ENCODE results near the gene SLC43A1.
A peak's percentile ranks its signal among the peaks of the same experiment; 100 is the strongest.

SLC43A1 gene

GRCh38 chr11:57515332-57516060 is at the start of gene SLC43A1:
Gene SLC43A1, minus strand, starts transcription at chr11:57515702. Its CDS starts 1,591 bp downstream, at chr11:57514111.
- Histone ChIP-seq H3K4me3 (ENCODE audit: low read length in 2 of 2) (peak within 1 kb of the TSS; percentile 85 to 95), H3K27ac (ENCODE audit: low read length) (peak within 1 kb of the TSS; percentile 55), H3K9me3 (ENCODE audit: control insufficient read depth in 2 of 2, low read length in 2 of 2) (no peaks in the 10 kb centered on the region), H3K9ac (ENCODE audit: low read length in 2 of 2) (peak within 1 kb of the TSS; percentile 72 to 78), H3K36me3 (ENCODE audit: control insufficient read depth in 2 of 2, insufficient read depth in 2 of 2, low read length in 2 of 2) (peaks cover 0 to 3% of the 10 kb centered on the region in 2 donors), H3K4me1 (ENCODE audit: control insufficient read depth, insufficient read depth, low read length) (peaks cover 16% of the 10 kb centered on the region), H3K27me3 (ENCODE audit: control insufficient read depth in 1 of 2, insufficient read depth in 2 of 2, low read length in 2 of 2) (no peaks in the 10 kb centered on the region)

GRCh38 chr11:57562596-57562995 is 47.1 kb upstream of the SLC43A1 start:
- H3K36me3 ChIP-seq (ENCODE audit: control insufficient read depth in 2 of 2, insufficient read depth in 2 of 2, low read length in 2 of 2) = peaks cover 0 to 11% of the 10 kb centered on the region in 2 donors
- H3K9ac ChIP-seq (ENCODE audit: low read length in 2 of 2) = no peak overlapping the region
- no peaks in the 10 kb centered on the region for H3K9me3 ChIP-seq (ENCODE audit: control insufficient read depth in 2 of 2, low read length in 2 of 2)
- H3K4me1 ChIP-seq (ENCODE audit: control insufficient read depth, insufficient read depth, low read length) = peaks cover 12% of the 10 kb centered on the region
- H3K27me3 ChIP-seq (ENCODE audit: control insufficient read depth in 1 of 2, insufficient read depth in 2 of 2, low read length in 2 of 2) = no peaks in the 10 kb centered on the region
- no peak overlapping the region for H3K27ac ChIP-seq (ENCODE audit: low read length)
- no peak overlapping the region for H3K4me3 ChIP-seq (ENCODE audit: low read length in 2 of 2)

GRCh38 chr11:57560146-57560545 is 44.6 kb upstream of the SLC43A1 start:
- Histone ChIP-seq H3K36me3 (ENCODE audit: control insufficient read depth in 2 of 2, insufficient read depth in 2 of 2, low read length in 2 of 2) (peaks cover 3 to 18% of the 10 kb centered on the region in 2 donors), H3K9me3 (ENCODE audit: control insufficient read depth in 2 of 2, low read length in 2 of 2) (no peaks in the 10 kb centered on the region), H3K27ac (ENCODE audit: low read length) (no peak overlapping the region), H3K9ac (ENCODE audit: low read length in 2 of 2) (no peak overlapping the region), H3K4me1 (ENCODE audit: control insufficient read depth, insufficient read depth, low read length) (no peaks in the 10 kb centered on the region), H3K27me3 (ENCODE audit: control insufficient read depth in 1 of 2, insufficient read depth in 2 of 2, low read length in 2 of 2) (no peaks in the 10 kb centered on the region), H3K4me3 (ENCODE audit: low read length in 2 of 2) (no peak overlapping the region)

GRCh38 chr11:57556041-57556440 is 40.5 kb upstream of the SLC43A1 start:
- Histone ChIP-seq H3K9me3 (ENCODE audit: control insufficient read depth in 2 of 2, low read length in 2 of 2) (no peaks in the 10 kb centered on the region), H3K4me3 (ENCODE audit: low read length in 2 of 2) (no peak overlapping the region), H3K27ac (ENCODE audit: low read length) (no peak overlapping the region), H3K36me3 (ENCODE audit: control insufficient read depth in 2 of 2, insufficient read depth in 2 of 2, low read length in 2 of 2) (peaks cover 27 to 43% of the 10 kb centered on the region in 2 donors), H3K27me3 (ENCODE audit: control insufficient read depth in 1 of 2, insufficient read depth in 2 of 2, low read length in 2 of 2) (no peaks in the 10 kb centered on the region), H3K9ac (ENCODE audit: low read length in 2 of 2) (no peak overlapping the region), H3K4me1 (ENCODE audit: control insufficient read depth, insufficient read depth, low read length) (no peaks in the 10 kb centered on the region)

GRCh38 chr11:57555393-57555792 is 39.9 kb upstream of the SLC43A1 start:
- H3K27me3 ChIP-seq (ENCODE audit: control insufficient read depth in 1 of 2, insufficient read depth in 2 of 2, low read length in 2 of 2) = no peaks in the 10 kb centered on the region
- H3K9ac ChIP-seq (ENCODE audit: low read length in 2 of 2) = no peak overlapping the region
- no peaks in the 10 kb centered on the region for H3K4me1 ChIP-seq (ENCODE audit: control insufficient read depth, insufficient read depth, low read length)
- no peaks in the 10 kb centered on the region for H3K9me3 ChIP-seq (ENCODE audit: control insufficient read depth in 2 of 2, low read length in 2 of 2)
- H3K36me3 ChIP-seq (ENCODE audit: control insufficient read depth in 2 of 2, insufficient read depth in 2 of 2, low read length in 2 of 2) = peaks cover 28 to 45% of the 10 kb centered on the region in 2 donors
- H3K27ac ChIP-seq (ENCODE audit: low read length) = no peak overlapping the region
- H3K4me3 ChIP-seq (ENCODE audit: low read length in 2 of 2) = no peak overlapping the region

GRCh38 chr11:57552479-57552878 is 37.0 kb upstream of the SLC43A1 start:
- H3K27ac ChIP-seq (ENCODE audit: low read length) = no peak overlapping the region
- peaks cover 31 to 44% of the 10 kb centered on the region in 2 donors for H3K36me3 ChIP-seq (ENCODE audit: control insufficient read depth in 2 of 2, insufficient read depth in 2 of 2, low read length in 2 of 2)
- no peaks in the 10 kb centered on the region for H3K4me1 ChIP-seq (ENCODE audit: control insufficient read depth, insufficient read depth, low read length)
- H3K9ac ChIP-seq (ENCODE audit: low read length in 2 of 2) = no peak overlapping the region
- H3K9me3 ChIP-seq (ENCODE audit: control insufficient read depth in 2 of 2, low read length in 2 of 2) = no peaks in the 10 kb centered on the region
- no peak overlapping the region for H3K4me3 ChIP-seq (ENCODE audit: low read length in 2 of 2)
- no peaks in the 10 kb centered on the region for H3K27me3 ChIP-seq (ENCODE audit: control insufficient read depth in 1 of 2, insufficient read depth in 2 of 2, low read length in 2 of 2)

- peaks cover 31 to 43% of the 10 kb centered on the region in 2 donors for H3K36me3 ChIP-seq (ENCODE audit: control insufficient read depth in 2 of 2, insufficient read depth in 2 of 2, low read length in 2 of 2)
Measured at GRCh38 chr11:57551941-57552340, 36.4 kb upstream of the SLC43A1 start.

GRCh38 chr11:57549983-57550382 is 34.5 kb upstream of the SLC43A1 start:
- H3K9me3 ChIP-seq (ENCODE audit: control insufficient read depth in 2 of 2, low read length in 2 of 2) = no peaks in the 10 kb centered on the region
- H3K27ac ChIP-seq (ENCODE audit: low read length) = no peak overlapping the region
- H3K4me3 ChIP-seq (ENCODE audit: low read length in 2 of 2) = no peak overlapping the region
- H3K27me3 ChIP-seq (ENCODE audit: control insufficient read depth in 1 of 2, insufficient read depth in 2 of 2, low read length in 2 of 2) = no peaks in the 10 kb centered on the region
- H3K4me1 ChIP-seq (ENCODE audit: control insufficient read depth, insufficient read depth, low read length) = no peaks in the 10 kb centered on the region
- peaks cover 28 to 38% of the 10 kb centered on the region in 2 donors for H3K36me3 ChIP-seq (ENCODE audit: control insufficient read depth in 2 of 2, insufficient read depth in 2 of 2, low read length in 2 of 2)
- H3K9ac ChIP-seq (ENCODE audit: low read length in 2 of 2) = no peak overlapping the region

More at GRCh38 chr11:57551941-57552340, 36.4 kb upstream of the SLC43A1 start:
- Histone ChIP-seq H3K4me1 (ENCODE audit: control insufficient read depth, insufficient read depth, low read length) (no peaks in the 10 kb centered on the region), H3K27me3 (ENCODE audit: control insufficient read depth in 1 of 2, insufficient read depth in 2 of 2, low read length in 2 of 2) (no peaks in the 10 kb centered on the region), H3K9ac (ENCODE audit: low read length in 2 of 2) (no peak overlapping the region), H3K4me3 (ENCODE audit: low read length in 2 of 2) (no peak overlapping the region), H3K9me3 (ENCODE audit: control insufficient read depth in 2 of 2, low read length in 2 of 2) (no peaks in the 10 kb centered on the region), H3K27ac (ENCODE audit: low read length) (no peak overlapping the region)

GRCh38 chr11:57547854-57548377 is 32.4 kb upstream of the SLC43A1 start:
- H3K9me3 ChIP-seq (ENCODE audit: control insufficient read depth in 2 of 2, low read length in 2 of 2) = no peaks in the 10 kb centered on the region
- H3K27me3 ChIP-seq (ENCODE audit: control insufficient read depth in 1 of 2, insufficient read depth in 2 of 2, low read length in 2 of 2) = no peaks in the 10 kb centered on the region
- peaks cover 17 to 21% of the 10 kb centered on the region in 2 donors for H3K36me3 ChIP-seq (ENCODE audit: control insufficient read depth in 2 of 2, insufficient read depth in 2 of 2, low read length in 2 of 2)
- no peak overlapping the region for H3K9ac ChIP-seq (ENCODE audit: low read length in 2 of 2)
- H3K4me1 ChIP-seq (ENCODE audit: control insufficient read depth, insufficient read depth, low read length) = no peaks in the 10 kb centered on the region
- no peak overlapping the region for H3K4me3 ChIP-seq (ENCODE audit: low read length in 2 of 2)
- no peak overlapping the region for H3K27ac ChIP-seq (ENCODE audit: low read length)

GRCh38 chr11:57546869-57547475 is 31.5 kb upstream of the SLC43A1 start:
- Histone ChIP-seq H3K36me3 (ENCODE audit: control insufficient read depth in 2 of 2, insufficient read depth in 2 of 2, low read length in 2 of 2) (peaks cover 9 to 15% of the 10 kb centered on the region in 2 donors), H3K4me3 (ENCODE audit: low read length in 2 of 2) (no peak overlapping the region), H3K9me3 (ENCODE audit: control insufficient read depth in 2 of 2, low read length in 2 of 2) (no peaks in the 10 kb centered on the region), H3K4me1 (ENCODE audit: control insufficient read depth, insufficient read depth, low read length) (no peaks in the 10 kb centered on the region), H3K9ac (ENCODE audit: low read length in 2 of 2) (no peak overlapping the region), H3K27me3 (ENCODE audit: control insufficient read depth in 1 of 2, insufficient read depth in 2 of 2, low read length in 2 of 2) (no peaks in the 10 kb centered on the region), H3K27ac (ENCODE audit: low read length) (no peak overlapping the region)

GRCh38 chr11:57546451-57546850 is 30.9 kb upstream of the SLC43A1 start:
- Histone ChIP-seq H3K9me3 (ENCODE audit: control insufficient read depth in 2 of 2, low read length in 2 of 2) (no peaks in the 10 kb centered on the region), H3K27me3 (ENCODE audit: control insufficient read depth in 1 of 2, insufficient read depth in 2 of 2, low read length in 2 of 2) (no peaks in the 10 kb centered on the region), H3K4me1 (ENCODE audit: control insufficient read depth, insufficient read depth, low read length) (no peaks in the 10 kb centered on the region), H3K4me3 (ENCODE audit: low read length in 2 of 2) (no peak overlapping the region), H3K9ac (ENCODE audit: low read length in 2 of 2) (no peak overlapping the region), H3K36me3 (ENCODE audit: control insufficient read depth in 2 of 2, insufficient read depth in 2 of 2, low read length in 2 of 2) (peaks cover 5 to 12% of the 10 kb centered on the region in 2 donors), H3K27ac (ENCODE audit: low read length) (no peak overlapping the region)

Data from stomach smooth muscle (tissue), 2 donors.